Measurements from ENCODE around the gene PPP2R5A.
"Not testable (repeated sequence)": the region's sequence is repeated elsewhere in the genome, so short reads cannot be mapped to it uniquely, and the experiment has no call there.

PPP2R5A gene

DNA sequence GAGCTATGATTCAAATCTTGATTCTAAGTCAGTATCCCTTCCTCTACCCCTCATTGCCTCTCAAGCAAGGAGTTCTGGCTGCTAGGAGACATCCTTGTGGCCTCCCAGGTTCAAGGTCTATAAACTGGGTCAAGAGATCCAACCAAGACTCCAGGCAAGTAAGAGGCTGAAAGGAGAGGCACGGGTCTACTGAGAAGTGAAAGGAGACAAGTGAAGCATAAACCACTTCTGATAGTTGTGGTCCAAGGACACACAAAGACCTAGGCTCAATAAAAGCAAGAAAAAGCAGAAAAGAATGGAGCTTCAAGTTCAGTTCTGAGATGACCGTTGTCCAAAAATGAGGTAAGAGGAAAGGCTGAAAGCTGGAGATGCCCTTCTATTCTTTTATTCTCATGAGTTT is 17.8 kb upstream of the PPP2R5A start:
- no peak for DNase-seq (ENCODE audit: low read depth in 2 of 2)

DNA sequence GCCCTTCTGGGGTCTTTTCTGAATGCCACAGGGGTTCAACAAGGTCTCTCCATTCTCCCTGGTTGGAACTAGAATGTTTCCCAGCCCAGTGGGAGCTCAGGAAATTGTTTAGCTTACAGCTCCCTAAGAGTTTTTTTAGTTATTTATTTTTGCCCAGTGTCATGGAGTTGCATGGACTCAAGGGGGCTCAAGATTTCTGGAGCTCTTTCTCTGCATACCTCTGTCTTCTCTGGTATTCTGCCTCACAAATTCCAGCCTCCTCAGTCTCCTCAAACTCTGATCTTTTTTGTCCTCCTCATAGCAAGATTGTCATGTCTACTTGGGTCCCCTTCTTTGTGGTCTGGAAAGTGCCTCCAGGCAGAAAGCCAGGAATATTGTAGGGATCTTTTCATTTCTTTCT is 15.9 kb upstream of the PPP2R5A start:
- no peak for DNase-seq (ENCODE audit: low read depth in 2 of 2)

DNA sequence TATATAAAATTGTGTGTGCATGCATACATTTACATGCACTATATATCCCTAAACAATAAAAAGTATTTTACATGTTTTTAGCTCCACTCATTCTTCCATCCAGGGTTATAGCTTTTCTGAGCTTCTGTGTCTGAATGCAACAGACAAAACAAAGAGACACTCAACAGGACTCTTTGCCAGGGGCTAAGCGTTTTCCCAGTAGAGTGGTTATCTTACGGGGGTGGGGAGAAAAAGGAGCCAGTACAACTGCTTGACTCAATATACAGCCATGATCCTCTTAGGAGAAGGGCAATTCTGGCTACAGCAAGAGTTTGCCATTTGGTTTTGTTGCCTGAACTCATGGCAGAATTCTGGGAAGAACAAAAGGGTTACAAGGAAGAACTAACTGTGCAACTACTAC is 14.6 kb upstream of the PPP2R5A start:
- DNase-seq (ENCODE audit: low read depth in 2 of 2) = no peak

DNA sequence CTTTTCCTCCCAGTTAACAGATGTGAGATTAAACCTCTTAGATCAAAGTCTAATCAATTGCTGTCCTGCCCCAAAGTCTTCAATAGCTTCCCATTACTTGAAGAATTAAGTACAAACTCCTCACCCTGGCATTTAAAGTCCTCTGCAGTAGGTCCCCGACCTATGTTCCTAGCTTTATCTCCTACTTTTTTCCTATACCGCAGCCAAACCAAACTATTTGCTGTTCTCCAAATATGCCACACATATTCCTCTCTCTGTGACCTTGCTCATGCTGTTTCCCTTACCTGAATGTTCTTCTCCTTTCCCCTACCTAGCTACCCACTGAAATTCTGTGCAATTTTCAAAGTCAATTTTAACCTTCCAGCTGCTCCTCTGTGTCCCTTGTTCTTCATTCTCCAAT is 14.0 kb upstream of the PPP2R5A start:
- no peak for DNase-seq (ENCODE audit: low read depth in 2 of 2)

DNA sequence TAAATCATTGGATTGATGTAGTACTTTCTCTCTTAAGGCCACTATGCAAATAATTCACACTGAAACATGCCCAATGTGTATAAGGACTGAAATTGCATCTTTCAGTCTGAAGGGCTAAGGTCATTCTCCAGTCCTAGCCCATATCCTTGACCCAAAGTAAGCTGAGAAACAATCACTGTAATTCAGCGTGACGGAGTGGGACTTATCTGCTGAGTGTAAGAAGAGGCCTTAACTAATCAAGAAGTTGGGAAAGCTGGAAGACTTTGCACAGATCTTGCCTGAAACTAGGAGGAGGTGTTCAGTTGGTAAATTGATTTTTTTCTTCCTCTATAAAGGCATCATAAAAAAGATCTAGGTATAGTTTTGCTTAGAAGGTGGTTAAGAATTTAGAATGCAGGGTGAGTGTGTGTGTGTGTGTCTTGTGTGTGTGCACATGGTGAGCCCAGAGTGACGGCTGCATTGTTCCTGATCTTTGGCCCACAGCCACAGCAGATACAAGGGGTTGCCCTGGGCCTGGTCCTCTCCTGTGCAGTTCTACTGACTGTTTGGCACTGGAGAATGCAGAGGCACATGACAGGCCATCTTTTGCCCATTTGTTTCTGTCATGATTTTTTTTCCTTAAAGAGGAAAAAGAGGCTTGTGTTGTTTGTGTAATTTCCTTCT is 13.3 kb upstream of the PPP2R5A start:
- no peak for DNase-seq (ENCODE audit: low read depth in 2 of 2)

DNA sequence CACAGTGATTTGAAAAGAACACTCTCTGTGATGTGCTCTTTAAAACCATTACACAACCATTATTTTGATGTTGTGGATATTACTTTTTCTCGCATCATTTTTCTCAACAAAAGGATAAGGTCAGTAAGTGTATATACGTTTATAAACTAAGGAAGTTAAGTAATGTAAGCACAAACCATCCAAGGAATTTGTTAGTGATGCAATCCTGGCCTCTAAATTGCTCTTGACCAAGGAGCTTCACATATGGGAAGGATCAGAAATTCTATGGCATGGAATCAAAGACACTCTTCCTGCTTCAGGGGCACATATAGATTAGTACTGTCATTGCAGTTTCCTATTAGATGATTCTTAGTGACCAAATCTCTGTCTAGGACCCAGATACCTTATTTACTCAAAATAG is 3.6 kb upstream of the PPP2R5A start:
- DNase-seq (ENCODE audit: low read depth in 2 of 2) = no peak

DNA sequence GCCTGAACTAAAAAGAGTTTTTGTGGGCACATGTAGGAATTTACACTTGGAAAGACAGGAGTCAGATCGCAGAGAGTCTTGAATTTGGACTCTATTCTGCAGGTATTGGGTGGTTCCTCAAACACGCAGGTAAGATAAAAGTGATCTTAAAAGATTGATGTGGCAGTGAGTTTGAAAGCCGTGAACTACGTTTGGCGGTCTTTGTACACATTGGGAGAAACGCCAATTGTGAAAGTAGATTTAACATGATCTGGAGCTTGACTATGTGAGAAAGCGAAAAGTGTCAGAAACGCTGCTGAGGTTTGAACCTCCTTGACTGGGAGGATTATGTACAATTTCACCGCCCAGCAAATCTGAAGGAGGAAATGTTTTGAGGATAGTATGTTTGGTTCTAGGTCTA is 1.5 kb upstream of the PPP2R5A start:
- DNase-seq (ENCODE audit: low read depth in 2 of 2) = no peak

DNA sequence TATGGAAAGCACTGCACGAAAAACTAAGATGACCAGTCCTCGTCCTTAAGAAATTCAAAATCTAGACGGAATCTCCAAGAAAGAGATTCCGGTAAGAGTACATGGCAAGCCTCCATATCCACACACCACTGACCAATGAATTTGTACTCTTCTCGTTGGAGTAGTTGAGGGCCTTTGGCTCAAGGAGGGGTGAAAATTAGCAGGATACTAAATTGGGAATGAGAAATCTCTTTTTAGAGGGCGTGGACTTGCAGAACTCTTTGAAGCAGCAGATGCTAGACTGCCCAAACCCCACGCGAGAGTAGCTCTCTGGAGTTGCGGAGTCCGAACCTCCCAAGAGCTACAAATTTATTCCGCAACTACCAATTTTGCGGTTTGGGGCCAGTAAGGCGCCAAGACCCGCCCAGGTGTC is 872 bp upstream of the PPP2R5A start:
- no peak for DNase-seq (ENCODE audit: low read depth in 2 of 2)

DNA sequence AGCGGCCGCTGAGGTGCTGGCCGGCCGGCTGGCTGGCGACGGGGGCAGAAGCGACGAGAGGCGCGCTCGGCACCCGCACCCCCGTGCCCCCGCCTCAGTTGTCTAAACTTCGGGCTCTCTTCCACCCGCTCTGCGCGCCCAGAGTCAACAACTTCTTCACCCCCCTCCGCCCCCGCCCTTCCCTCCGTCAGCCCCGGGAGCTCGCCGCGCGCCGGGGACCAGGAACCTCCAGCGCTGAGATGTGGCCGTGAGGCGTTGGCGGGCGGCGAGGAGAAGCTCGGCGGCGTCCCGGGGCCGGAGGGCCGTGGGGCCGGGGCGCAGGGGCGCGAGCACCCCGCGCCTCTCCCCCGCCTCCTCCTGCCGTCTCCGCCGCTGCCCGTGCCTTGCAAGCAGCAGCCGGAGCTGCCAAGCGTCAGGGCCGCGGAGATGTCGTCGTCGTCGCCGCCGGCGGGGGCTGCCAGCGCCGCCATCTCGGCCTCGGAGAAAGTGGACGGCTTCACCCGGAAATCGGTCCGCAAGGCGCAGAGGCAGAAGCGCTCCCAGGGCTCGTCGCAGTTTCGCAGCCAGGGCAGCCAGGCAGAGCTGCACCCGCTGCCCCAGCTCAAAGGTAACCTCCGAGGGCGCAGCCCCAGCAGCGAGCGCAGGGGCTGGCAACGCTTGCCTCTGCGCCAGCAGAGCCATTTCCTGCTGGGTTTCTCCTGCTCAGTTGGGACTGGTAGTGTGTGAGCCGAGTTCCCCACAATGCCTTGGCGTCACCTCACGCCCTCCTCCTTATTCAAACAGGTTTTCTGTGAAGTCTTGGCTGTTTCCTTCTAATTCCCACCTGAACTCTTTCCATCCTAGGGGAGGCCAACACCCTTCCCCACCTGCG is 710 bp downstream of the PPP2R5A start:
- peak; percentile 60 to 61 for DNase-seq (ENCODE audit: low read depth in 2 of 2)

DNA sequence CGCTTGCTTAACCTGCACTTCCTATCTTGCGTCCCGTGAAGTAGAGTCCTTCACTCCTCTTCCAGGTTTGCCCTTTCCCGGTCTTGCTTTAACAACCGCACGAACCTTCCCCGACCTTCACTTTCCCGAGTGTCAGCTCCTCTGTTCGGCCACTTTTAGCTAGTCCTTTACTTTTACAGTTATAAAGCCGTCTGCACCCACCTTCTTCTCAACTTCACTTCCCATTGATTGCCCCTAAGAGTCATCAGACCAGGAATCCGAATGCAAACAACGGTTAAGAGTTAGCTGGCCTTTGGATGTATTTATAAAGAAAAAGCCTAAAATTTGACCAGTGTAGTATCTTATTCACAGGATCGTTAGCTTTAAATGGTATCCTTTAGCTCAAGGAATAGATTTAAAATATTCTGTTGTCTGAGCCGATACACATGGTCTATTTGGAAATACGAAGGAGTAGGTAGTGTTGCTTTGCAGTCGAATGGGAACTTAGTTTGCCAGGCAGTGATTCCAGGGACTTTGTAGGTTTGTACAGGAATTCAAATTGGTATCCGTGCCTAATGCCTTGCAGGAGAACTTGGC is 1.4 kb downstream of the PPP2R5A start:
- DNase-seq (ENCODE audit: low read depth in 2 of 2) = no peak

DNA sequence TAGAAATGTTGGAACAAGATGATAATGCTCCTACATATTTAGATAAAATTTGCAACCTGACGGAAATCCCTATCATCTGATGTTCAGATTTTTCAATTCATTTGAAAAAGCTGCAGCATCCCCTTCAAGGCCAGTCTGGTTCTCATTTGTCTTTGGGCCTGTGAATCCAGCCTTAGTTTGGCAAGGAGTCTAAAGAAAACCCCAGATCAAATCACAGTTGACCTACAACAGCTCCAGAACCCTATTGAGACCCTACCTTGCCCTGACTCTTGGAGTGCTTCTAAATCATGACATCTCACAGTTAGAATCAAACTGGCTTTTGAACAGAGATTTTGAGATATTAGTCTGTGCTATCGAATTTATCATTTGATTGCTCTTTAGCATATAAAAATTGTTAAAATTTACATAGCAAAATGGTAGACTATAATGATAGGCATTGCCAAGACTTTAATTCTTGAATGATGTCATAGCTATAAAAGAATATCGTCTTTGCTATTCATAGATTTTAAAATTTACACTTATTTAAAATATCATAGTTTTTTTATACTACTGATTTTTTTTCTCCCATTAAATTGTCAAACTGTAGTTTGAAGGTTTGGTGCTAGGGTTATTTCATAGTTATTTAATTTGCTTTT is 2.2 kb downstream of the PPP2R5A start:
- DNase-seq (ENCODE audit: low read depth in 2 of 2) = no peak

DNA sequence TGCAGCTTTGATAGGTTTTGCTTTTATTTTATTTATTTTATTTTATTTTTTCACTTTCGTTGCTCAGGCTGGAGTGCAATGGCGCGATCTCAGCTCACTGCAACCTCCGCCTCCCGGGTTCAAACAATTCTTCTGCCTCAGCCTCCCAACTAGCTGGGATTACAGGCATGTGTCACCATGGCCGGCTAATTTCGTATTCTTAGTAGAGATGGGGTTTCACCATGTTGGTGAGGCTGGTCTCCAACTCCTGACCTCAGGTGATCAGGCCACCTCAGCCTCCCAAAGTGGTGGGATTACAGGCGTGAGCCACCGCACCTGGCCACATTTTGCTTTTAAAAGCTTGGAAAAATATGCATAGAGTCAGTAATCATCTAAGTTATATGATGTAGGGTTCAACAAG is 2.8 kb downstream of the PPP2R5A start:
- DNase-seq (ENCODE audit: low read depth in 2 of 2) = not testable (repeated sequence)

DNA sequence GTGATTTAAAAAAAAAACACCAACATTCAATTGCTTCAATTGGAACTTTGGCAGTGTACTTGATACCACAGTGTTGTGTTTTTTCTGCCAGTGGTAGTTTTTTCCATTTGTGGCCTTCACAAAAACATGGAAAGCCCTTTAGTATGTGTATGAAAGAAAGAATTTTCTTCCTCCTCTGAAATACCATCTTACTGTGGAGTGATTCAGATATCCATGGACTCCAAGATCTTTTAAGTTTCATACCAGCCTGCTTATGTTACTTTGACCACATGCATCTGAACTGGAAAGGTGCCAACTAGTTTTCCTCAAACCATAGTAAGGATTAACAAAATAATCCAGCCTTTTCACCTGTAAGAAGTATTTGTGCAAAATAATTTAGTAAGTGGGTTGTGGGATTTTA is 3.4 kb downstream of the PPP2R5A start:
- DNase-seq (ENCODE audit: low read depth in 2 of 2) = no peak

DNA sequence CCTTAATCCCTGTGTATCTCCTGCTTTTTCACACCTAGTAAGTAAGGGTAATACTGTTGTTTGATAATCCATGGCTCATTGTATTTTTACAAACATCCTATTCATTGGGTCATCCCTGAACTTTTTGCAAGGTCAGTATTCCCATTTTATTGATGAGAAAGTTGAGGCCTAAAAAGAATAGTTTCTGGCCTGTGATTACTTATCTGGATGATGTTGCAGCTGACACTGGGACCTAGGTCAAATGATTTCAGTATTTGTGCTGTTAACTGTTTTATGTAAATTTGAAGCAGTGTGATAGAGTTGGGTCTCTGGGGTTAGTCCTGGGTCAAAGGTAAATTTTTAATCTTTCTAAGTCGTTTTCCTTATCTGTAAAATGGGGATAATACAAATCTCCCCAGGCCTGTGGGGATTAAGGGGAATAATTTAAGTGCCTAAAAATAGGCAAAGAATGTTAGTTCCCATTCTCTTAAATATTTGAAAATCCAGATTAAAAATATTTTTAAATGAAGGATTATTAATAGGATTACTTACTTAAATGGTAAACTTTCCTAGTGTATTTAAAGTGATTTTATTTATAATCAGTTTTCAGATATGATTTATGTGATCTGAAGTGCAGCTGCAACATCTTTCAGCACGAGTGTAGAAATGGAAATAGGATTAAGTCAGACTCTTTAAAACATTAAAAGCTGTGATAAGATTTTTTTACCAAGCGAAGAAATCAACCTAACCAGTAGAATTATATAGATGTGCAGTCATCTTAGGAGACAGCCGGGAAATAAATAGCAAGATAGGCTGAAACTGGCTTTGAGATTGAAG is 4.3 kb downstream of the PPP2R5A start:
- no peak for DNase-seq (ENCODE audit: low read depth in 2 of 2)

DNA sequence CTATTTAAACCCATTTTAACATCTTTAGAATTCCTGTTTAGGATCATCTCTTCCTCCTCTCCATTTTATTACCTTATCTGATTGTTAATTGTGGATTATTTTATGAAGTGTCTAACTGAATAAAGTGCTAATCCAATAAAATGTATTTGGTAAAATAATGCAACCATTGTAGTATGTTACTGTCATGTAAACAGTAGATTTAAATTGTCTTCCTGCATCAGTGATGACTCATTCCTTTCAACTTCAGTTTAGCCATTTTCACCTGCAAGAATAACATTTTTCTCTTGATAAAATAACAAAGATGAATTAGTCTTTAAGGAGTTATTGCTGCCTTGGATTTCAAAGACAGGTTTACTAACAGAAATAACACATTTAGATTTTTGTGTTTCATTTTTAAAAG is 5.4 kb downstream of the PPP2R5A start:
- DNase-seq (ENCODE audit: low read depth in 2 of 2) = no peak

DNA sequence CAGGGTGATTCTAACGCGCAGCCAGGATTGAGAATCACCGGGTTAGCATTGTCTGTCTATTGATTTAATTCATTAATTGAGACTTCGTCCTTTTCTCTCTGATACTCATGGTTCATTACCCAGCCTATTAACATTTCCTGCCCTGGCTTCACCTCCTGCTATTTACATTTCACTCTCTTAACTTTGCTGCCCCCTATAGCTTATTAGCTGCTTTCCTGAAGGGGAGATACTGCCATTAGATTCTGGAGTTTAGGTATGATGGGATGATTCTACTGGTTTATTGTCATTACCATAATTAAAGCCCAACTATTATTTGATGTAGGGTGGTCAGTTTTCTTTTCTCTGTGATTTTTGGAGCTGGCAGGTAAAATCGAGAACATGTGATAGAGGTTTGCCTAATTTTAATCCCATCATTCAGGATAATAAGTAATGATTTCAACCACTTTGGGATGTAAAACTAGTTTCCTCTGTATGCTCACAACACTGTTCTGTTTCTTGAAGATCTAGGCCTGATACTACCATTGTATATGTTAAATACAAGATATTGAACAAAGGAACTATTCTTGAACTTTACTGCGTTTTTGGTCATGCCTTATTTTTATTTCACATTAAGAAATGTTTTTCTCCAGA is 6.4 kb downstream of the PPP2R5A start:
- DNase-seq (ENCODE audit: low read depth in 2 of 2) = no peak

DNA sequence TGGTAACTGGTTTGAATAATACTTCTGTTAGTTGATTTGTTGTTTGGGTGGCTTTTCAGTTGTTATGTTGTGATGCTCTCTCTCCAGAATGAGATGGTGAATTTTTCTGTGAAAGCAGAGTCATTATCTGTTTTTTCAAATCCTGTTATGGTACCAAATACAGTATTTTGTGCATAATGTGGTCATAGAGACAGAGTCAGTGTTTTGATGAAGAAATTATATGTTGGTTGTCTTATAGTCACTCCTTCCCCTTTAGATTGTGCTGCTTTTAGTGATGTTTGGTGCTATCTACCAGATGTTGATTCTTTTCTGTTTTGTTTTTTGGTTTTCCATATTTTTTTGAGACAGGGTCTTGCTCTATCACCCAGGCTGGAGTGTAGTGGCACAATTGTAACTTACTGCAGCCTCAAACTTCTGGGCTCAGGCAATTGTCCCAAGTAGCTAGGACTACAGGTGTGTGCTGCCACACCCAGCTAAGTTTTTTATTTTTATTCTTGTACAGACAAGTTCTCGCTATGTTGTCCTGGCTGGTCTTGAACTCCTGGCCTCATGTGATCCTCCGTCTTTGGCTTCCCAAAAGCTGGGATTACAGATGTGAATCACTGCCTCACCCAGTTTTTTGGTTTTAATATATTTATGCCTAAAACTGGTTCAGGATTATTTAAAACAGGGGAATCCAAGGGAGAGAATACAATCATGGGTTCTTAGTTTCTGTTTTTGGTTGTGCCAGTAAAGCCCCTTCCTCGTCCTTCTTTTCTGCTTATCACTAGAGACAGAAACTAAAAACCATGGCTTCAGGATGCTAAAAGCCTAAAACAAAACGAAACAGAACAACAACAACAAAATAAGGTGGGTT is 7.3 kb downstream of the PPP2R5A start:
- no peak for DNase-seq (ENCODE audit: low read depth in 2 of 2)

DNA sequence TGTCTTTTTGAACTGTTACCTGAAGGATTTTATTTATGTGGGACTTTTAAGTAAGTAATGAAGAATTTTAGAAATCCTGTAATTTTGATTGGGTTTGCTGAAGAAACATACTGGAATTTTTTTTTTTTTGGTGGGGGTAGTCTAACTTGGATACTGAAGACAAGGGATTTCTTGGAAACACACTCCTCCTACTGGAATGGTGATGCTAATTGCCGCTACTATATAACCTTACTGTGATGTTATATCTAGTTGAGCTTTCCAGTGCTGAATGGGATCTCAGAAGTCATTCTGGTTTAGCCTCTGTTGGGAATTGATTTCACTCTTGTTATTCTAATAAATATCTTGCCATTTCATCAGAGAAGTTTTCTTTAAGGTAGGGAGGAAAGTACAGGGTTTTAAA is 8.4 kb downstream of the PPP2R5A start:
- no peak for DNase-seq (ENCODE audit: low read depth in 2 of 2)

DNA sequence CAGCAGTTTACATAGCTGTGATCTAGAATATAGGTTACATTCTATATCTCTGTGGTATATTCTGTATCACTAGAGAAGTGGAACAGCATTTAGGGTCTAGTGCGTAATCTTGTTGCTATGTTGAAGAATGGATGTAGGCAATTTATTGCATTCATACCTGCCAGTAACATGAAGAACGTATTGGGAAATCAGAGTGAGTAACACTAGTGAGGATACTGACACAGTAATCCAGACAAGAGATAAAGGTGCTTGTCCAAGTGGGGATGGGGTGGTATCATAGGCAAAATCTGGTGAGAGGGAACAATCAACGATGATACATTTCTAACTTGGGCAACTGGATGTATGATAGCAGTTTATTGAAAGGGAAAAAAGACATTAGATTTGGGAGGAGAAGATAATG is 9.8 kb downstream of the PPP2R5A start:
- no peak for DNase-seq (ENCODE audit: low read depth in 2 of 2)

DNA sequence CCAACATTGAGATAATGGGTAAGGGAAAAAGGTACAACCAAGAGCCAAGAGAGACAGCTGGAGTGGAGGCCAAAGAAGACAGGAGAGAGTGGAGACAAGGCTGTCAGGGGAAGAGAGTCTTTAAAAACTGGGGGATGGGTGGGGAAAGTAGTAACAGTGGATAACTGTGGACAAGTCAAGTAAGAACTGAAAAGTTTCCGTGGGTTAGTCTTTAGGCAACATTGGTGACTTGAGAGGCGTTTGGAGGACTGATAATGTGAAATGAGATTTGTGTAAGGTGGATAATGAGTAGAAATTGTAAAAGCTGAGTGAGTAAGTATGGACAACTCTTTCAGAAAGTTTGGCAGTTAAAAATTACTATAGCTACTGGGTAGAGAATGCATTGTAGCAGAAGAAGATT is 10.4 kb downstream of the PPP2R5A start:
- no peak for DNase-seq (ENCODE audit: low read depth in 2 of 2)
